Esophagus squamous epithelium (tissue), 4 donors: ENCODE data around the gene DLGAP1.

ENCODE experiments used
- CTCF ChIP-seq, 6 experiments: fragments of 450-650 bp in 4 of 6; fragments of 200-600 bp in 2 of 6; sonication (generic) in 2 of 6; IDR thresholded peaks; one replicate each; pipeline ENCODE4 v1.5.1; 2016 to 2019; ENCODE audit warnings: antibody characterized with exemption in 6 of 6, mild to moderate bottlenecking in 4 of 6, moderate library complexity in 4 of 6
- POLR2A ChIP-seq, 4 donors: fragments of 450-650 bp; IDR thresholded peaks; one replicate each; pipeline ENCODE4 v1.6.1; 2017; ENCODE audit warnings: antibody characterized with exemption in 4 of 4, mild to moderate bottlenecking in 4 of 4, moderate library complexity in 3 of 4

DNA sequence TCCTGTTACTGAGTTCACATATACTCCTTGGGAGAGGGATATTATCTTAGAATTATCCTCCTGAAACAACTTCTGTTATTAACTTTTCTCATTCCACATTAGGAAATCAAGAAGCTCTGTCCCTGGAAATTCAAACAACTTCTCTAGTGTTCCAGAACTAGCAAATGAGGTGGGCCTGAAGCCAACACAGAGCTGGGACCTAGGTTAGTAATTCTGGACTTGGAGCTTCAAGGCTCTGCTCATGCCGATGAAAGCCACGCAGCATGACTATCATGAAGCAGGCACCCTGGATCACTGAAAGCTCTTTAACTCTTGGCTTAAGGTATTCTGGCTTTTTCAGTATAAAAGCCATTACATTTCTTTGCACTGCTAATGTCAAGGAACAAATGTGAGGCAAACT is 762.4 kb downstream of the DLGAP1 start:
- TF ChIP-seq CTCF (IDR thresholded peaks at IDR 0.05) = no peak
- no peak for TF ChIP-seq POLR2A (IDR thresholded peaks at IDR 0.05)
